HUES48 (cell line): Measurements from ENCODE around the gene ACOT7.
"Not testable (repeated sequence)": the region's sequence is repeated elsewhere in the genome, so short reads cannot be mapped to it uniquely, and the experiment has no call there.

ENCODE experiments used
- H3K27ac ChIP-seq: one replicate; pipeline ENCODE4 v1.7.0; 2013; ENCODE audit warnings: low read depth, low read length, inconsistent platforms
- H3K27me3 ChIP-seq: 2 replicates; pipeline ENCODE4 v1.6.1; 2013; ENCODE audit warnings: mild to moderate bottlenecking, low read length; ENCODE audit not compliant: control insufficient read depth, insufficient read depth
- H3K36me3 ChIP-seq: 2 replicates; pipeline ENCODE4 v1.6.1; 2013; ENCODE audit warnings: low read length; ENCODE audit not compliant: control insufficient read depth, insufficient read depth
- H3K4me1 ChIP-seq: 2 replicates; pipeline ENCODE4 v1.6.1; 2013; ENCODE audit warnings: mild to moderate bottlenecking, low read length; ENCODE audit not compliant: control insufficient read depth, insufficient read depth
- H3K4me3 ChIP-seq: 2 replicates; pipeline ENCODE4 v1.5.1; 2013; ENCODE audit warnings: mild to moderate bottlenecking, low read depth, low read length
- H3K9ac ChIP-seq: 2 replicates; pipeline ENCODE4 v1.6.1; 2013; ENCODE audit warnings: mild to moderate bottlenecking, low read depth, low read length, moderate library complexity
- H3K9me3 ChIP-seq: 2 replicates; pipeline ENCODE4 v1.6.1; 2013; ENCODE audit warnings: low read length; ENCODE audit not compliant: control insufficient read depth, insufficient read depth

ACOT7 gene

GRCh38 chr1:6317098-6317760 lies 76.3 kb downstream of the ACOT7 start:
- no peaks in the 10 kb centered on the region for H3K27me3 ChIP-seq
- no peak overlapping the region for H3K9ac ChIP-seq
- H3K36me3 ChIP-seq: peaks cover 44% of the 10 kb centered on the region
- no peaks in the 10 kb centered on the region for H3K4me1 ChIP-seq
- no peak overlapping the region for H3K4me3 ChIP-seq
- H3K27ac ChIP-seq: no peak overlapping the region
- no peaks in the 10 kb centered on the region for H3K9me3 ChIP-seq

- Histone ChIP-seq H3K9ac (no peak overlapping the region), H3K36me3 (peaks cover 44% of the 10 kb centered on the region), H3K9me3 (no peaks in the 10 kb centered on the region), H3K4me3 (no peak overlapping the region), H3K27ac (no peak overlapping the region), H3K27me3 (no peaks in the 10 kb centered on the region), H3K4me1 (no peaks in the 10 kb centered on the region)
Observed at GRCh38 chr1:6316240-6317097, 77.1 kb downstream of the ACOT7 start.

GRCh38 chr1:6314503-6314902 lies 79.1 kb downstream of the ACOT7 start:
- H3K4me1 ChIP-seq: no peaks in the 10 kb centered on the region
- H3K9ac ChIP-seq: no peak overlapping the region
- H3K36me3 ChIP-seq: peaks cover 30% of the 10 kb centered on the region
- no peaks in the 10 kb centered on the region for H3K27me3 ChIP-seq
- no peak overlapping the region for H3K4me3 ChIP-seq
- H3K27ac ChIP-seq: no peak overlapping the region
- no peaks in the 10 kb centered on the region for H3K9me3 ChIP-seq

GRCh38 chr1:6313393-6314200 lies 80.0 kb downstream of the ACOT7 start:
- no peaks in the 10 kb centered on the region for H3K4me1 ChIP-seq
- no peak overlapping the region for H3K27ac ChIP-seq
- H3K9me3 ChIP-seq: no peaks in the 10 kb centered on the region
- H3K9ac ChIP-seq: no peak overlapping the region
- peaks cover 26% of the 10 kb centered on the region for H3K36me3 ChIP-seq
- no peak overlapping the region for H3K4me3 ChIP-seq
- H3K27me3 ChIP-seq: no peaks in the 10 kb centered on the region

- Histone ChIP-seq H3K27ac (no peak overlapping the region), H3K27me3 (no peaks in the 10 kb centered on the region), H3K9me3 (no peaks in the 10 kb centered on the region; the same call in 1 of the 2 replicates), H3K4me3 (no peak overlapping the region), H3K4me1 (no peaks in the 10 kb centered on the region), H3K9ac (no peak overlapping the region), H3K36me3 (peaks cover 10% of the 10 kb centered on the region)
Observed at GRCh38 chr1:6310116-6310848, 83.3 kb downstream of the ACOT7 start.

- Histone ChIP-seq H3K27me3 (no peaks in the 10 kb centered on the region), H3K9me3 (no peaks in the 10 kb centered on the region; the same call in 1 of the 2 replicates), H3K27ac (no peak overlapping the region), H3K36me3 (peaks cover 10% of the 10 kb centered on the region), H3K9ac (no peak overlapping the region), H3K4me1 (no peaks in the 10 kb centered on the region), H3K4me3 (no peak overlapping the region)
Observed at GRCh38 chr1:6309564-6309963, 84.0 kb downstream of the ACOT7 start.

- no peak overlapping the region for H3K4me3 ChIP-seq
- H3K27ac ChIP-seq: no peak overlapping the region
- peaks cover 7% of the 10 kb centered on the region; the same call in 1 of the 2 replicates for H3K36me3 ChIP-seq
- H3K9me3 ChIP-seq: no peaks in the 10 kb centered on the region; the same call in 1 of the 2 replicates
- H3K4me1 ChIP-seq: no peaks in the 10 kb centered on the region
- no peak overlapping the region for H3K9ac ChIP-seq
- H3K27me3 ChIP-seq: no peaks in the 10 kb centered on the region
Observed at GRCh38 chr1:6308449-6308848, 85.1 kb downstream of the ACOT7 start.

GRCh38 chr1:6307682-6308081 lies 85.9 kb downstream of the ACOT7 start:
- H3K27me3 ChIP-seq, H3K4me3 ChIP-seq, H3K4me1 ChIP-seq, H3K27ac ChIP-seq, H3K9me3 ChIP-seq, H3K9ac ChIP-seq, H3K36me3 ChIP-seq: not testable (repeated sequence)

GRCh38 chr1:6307099-6307498 lies 86.5 kb downstream of the ACOT7 start:
- Histone ChIP-seq H3K27me3 (no peaks in the 10 kb centered on the region), H3K4me3 (no peak overlapping the region), H3K9ac (no peak overlapping the region), H3K9me3 (no peaks in the 10 kb centered on the region; the same call in 1 of the 2 replicates), H3K27ac (no peak overlapping the region), H3K36me3 (peaks cover 7% of the 10 kb centered on the region; the same call in 1 of the 2 replicates), H3K4me1 (no peaks in the 10 kb centered on the region)

GRCh38 chr1:6303397-6304012 lies 90.1 kb downstream of the ACOT7 start:
- H3K9me3 ChIP-seq: no peaks in the 10 kb centered on the region; the same call in 1 of the 2 replicates
- no peak overlapping the region for H3K27ac ChIP-seq
- H3K4me3 ChIP-seq: no peak overlapping the region
- no peaks in the 10 kb centered on the region for H3K4me1 ChIP-seq
- peaks cover 9% of the 10 kb centered on the region; the same call in 1 of the 2 replicates for H3K36me3 ChIP-seq
- no peak overlapping the region for H3K9ac ChIP-seq
- H3K27me3 ChIP-seq: no peaks in the 10 kb centered on the region
